ENCODE measurements around the gene TRAPPC2L. TPM values are rescaled to one million over a fixed set of nuclear protein-coding genes. Genes with fewer than 3 reads are reported as not detected.

The TRAPPC2L gene
- total and polyA plus RNA-seq, 2 donors from 2014 or later: 48.3 to 155 TPM

- DNase-seq: no peak
- no peaks in the 10 kb centered on the region for H3K27me3 ChIP-seq (ENCODE audit: control insufficient read depth, insufficient read depth, low read length)
- no peaks in the 10 kb centered on the region for H3K9me3 ChIP-seq (ENCODE audit: control insufficient read depth in 2 of 3, insufficient read depth in 1 of 3, low read length in 3 of 3)
- H3K4me1 ChIP-seq (ENCODE audit: control insufficient read depth in 2 of 3, insufficient read depth in 2 of 3, low read depth in 1 of 3, low read length in 3 of 3): no peaks in the 10 kb centered on the region
- H3K4me3 ChIP-seq (ENCODE audit: low read length in 3 of 3): no peak overlapping the region
- intact Hi-C loops (cut with DNase I): no loop called here
- no peak overlapping the region for H3K27ac ChIP-seq (ENCODE audit: low read depth in 2 of 2, low read length in 2 of 2)
- no peak for TF ChIP-seq CTCF (IDR thresholded peaks at IDR 0.05; ENCODE audit: borderline replicate concordance, extremely low read depth, insufficient read depth)
- no peak overlapping the region for H3K9ac ChIP-seq (ENCODE audit: low read length in 3 of 3)
- FAIRE-seq: no peak
- H3K36me3 ChIP-seq (ENCODE audit: control insufficient read depth in 2 of 3, insufficient read depth in 3 of 3, low read length in 3 of 3): no peaks in the 10 kb centered on the region
These were observed 8.4 kb upstream of the TRAPPC2L start for GRCh38 chr16:88848557-88848956.

GRCh38 chr16:88850531-88851199 lies 6.3 kb upstream of the TRAPPC2L start:
- FAIRE-seq (no peak), DNase-seq (no peak)
- intact Hi-C loops (cut with DNase I): no loop called here
- Histone ChIP-seq H3K27me3 (ENCODE audit: control insufficient read depth, insufficient read depth, low read length) (no peaks in the 10 kb centered on the region), H3K4me3 (ENCODE audit: low read length in 3 of 3) (no peak overlapping the region), H3K36me3 (ENCODE audit: control insufficient read depth in 2 of 3, insufficient read depth in 3 of 3, low read length in 3 of 3) (no peaks in the 10 kb centered on the region), H3K9ac (ENCODE audit: low read length in 3 of 3) (no peak overlapping the region), H3K9me3 (ENCODE audit: control insufficient read depth in 2 of 3, insufficient read depth in 1 of 3, low read length in 3 of 3) (no peaks in the 10 kb centered on the region), H3K4me1 (ENCODE audit: control insufficient read depth in 2 of 3, insufficient read depth in 2 of 3, low read depth in 1 of 3, low read length in 3 of 3) (peaks cover 0 to under 1% (median 0%) of the 10 kb centered on the region in 3 donors), H3K27ac (ENCODE audit: low read depth in 2 of 2, low read length in 2 of 2) (no peak overlapping the region)
- no peak for TF ChIP-seq CTCF (IDR thresholded peaks at IDR 0.05; ENCODE audit: borderline replicate concordance, extremely low read depth, insufficient read depth)

- H3K9ac ChIP-seq (ENCODE audit: low read length in 3 of 3): no peak overlapping the region
- no peak for TF ChIP-seq CTCF (IDR thresholded peaks at IDR 0.05; ENCODE audit: borderline replicate concordance, extremely low read depth, insufficient read depth)
- no peaks in the 10 kb centered on the region for H3K9me3 ChIP-seq (ENCODE audit: control insufficient read depth in 2 of 3, insufficient read depth in 1 of 3, low read length in 3 of 3)
- no peak for DNase-seq
- no peaks in the 10 kb centered on the region for H3K27me3 ChIP-seq (ENCODE audit: control insufficient read depth, insufficient read depth, low read length)
- no peaks in the 10 kb centered on the region for H3K36me3 ChIP-seq (ENCODE audit: control insufficient read depth in 2 of 3, insufficient read depth in 3 of 3, low read length in 3 of 3)
- no peak overlapping the region for H3K27ac ChIP-seq (ENCODE audit: low read depth in 2 of 2, low read length in 2 of 2)
- H3K4me1 ChIP-seq (ENCODE audit: control insufficient read depth in 2 of 3, insufficient read depth in 2 of 3, low read depth in 1 of 3, low read length in 3 of 3): peaks cover 0 to 7% (median 0%) of the 10 kb centered on the region in 3 donors
- no peak for FAIRE-seq
- H3K4me3 ChIP-seq (ENCODE audit: low read length in 3 of 3): no peak overlapping the region
- intact Hi-C loops (cut with DNase I): no loop called here
These were observed 5.3 kb upstream of the TRAPPC2L start for GRCh38 chr16:88851616-88852015.
